ENCODE results near the gene SCG5.

DNA sequence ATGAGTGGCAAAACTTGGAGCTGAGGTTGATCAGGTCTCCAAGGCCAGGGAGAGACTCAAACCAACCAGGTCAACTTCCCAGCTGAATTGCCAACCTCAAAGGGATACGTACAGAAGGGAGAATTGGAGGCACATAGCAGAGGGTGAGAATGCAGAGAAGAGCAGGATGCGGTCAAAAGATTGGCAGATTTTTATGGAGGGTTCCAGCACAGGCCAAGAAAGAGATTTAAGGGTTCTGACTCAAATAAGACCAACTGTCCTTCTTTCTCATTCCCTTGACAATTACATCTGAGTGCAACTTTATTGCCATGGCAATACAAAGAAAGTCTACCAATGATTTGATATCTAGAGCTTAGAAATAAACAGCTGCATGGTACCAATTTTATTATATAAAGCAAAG, 33.2 kb downstream of the SCG5 start:
- TF ChIP-seq CTCF (optimal IDR thresholded peaks at IDR 0.05 in 1 of 3, IDR thresholded peaks at IDR 0.05 in 1 of 3, conservative IDR thresholded peaks at IDR 0.05 in 1 of 3; ENCODE audit: extremely low read depth in 1 of 3, insufficient read depth in 2 of 3, low read length in 3 of 3) (no peak), EZH2 (IDR thresholded peaks at IDR 0.05; ENCODE audit: low read length) (no peak)
